Panc1 (cell line): ENCODE data around the gene ACTL10. TPM values are rescaled to one million over a fixed set of nuclear protein-coding genes. Genes with fewer than 3 reads are reported as not detected.

ENCODE experiments used
- ATAC-seq: fragments of 200-7000 bp; cut with Tn5 transposase; 2 replicates; pipeline ENCODE4 v1.9.1; 2020; ENCODE audit warnings: mild to moderate bottlenecking, moderate library complexity
- BruUV-seq: library from RNA; stranded (reverse); fragments of 400-500 nt; replicated peaks from 2 replicates; lab custom pipeline; 2021; lab: Mats Ljungman, UMichigan
- CTCF ChIA-PET: fragments of 300-600 bp; sonication (Branson Sonifier 250); formaldehyde crosslinking; loops from one replicate; lab custom pipeline; 2022; ENCODE audit warnings: antibody characterized with exemption; lab: Charles Lee
- POLR2A ChIA-PET: fragments of 300-600 bp; sonication (Branson Sonifier 250); formaldehyde crosslinking; loops from one replicate; lab custom pipeline; 2022; ENCODE audit warnings: antibody characterized with exemption; lab: Charles Lee
- DNase-seq: peaks from one replicate; pipeline ENCODE4 v3.0.0-alpha.2; 2010; ENCODE audit warnings: low read depth, low spot score
- H3K27ac ChIP-seq: 2 replicates; pipeline ENCODE4 v1.5.1; 2011; ENCODE audit warnings: mild to moderate bottlenecking, low read length, inconsistent platforms
- H3K27me3 ChIP-seq: fragments of 200-500 bp; sonication (Bioruptor generic); 2 replicates; pipeline ENCODE4 v1.6.0; 2014; ENCODE audit warnings: low read length, inconsistent platforms; ENCODE audit not compliant: control insufficient read depth, insufficient read depth
- H3K36me3 ChIP-seq: fragments of 200-500 bp; sonication (Bioruptor generic); 2 replicates; pipeline ENCODE4 v1.5.1; 2014; ENCODE audit warnings: inconsistent platforms, mild to moderate bottlenecking, low read length, moderate library complexity; ENCODE audit not compliant: control insufficient read depth, insufficient read depth
- H3K4me1 ChIP-seq: 2 replicates; pipeline ENCODE4 v1.5.1; 2011; ENCODE audit warnings: inconsistent platforms, mild to moderate bottlenecking, low read length, moderate library complexity; ENCODE audit not compliant: control insufficient read depth, insufficient read depth
- H3K4me3 ChIP-seq, 2 experiments: 2 replicates each; pipeline ENCODE4 v1.5.1; 2011 to 2012; ENCODE audit warnings: low read depth in 2 of 2, low read length in 2 of 2, mild to moderate bottlenecking in 2 of 2, inconsistent platforms in 1 of 2, moderate library complexity in 1 of 2
- H3K9me3 ChIP-seq: fragments of 200-500 bp; sonication (Bioruptor generic); 2 replicates; pipeline ENCODE4 v1.5.1; 2014; ENCODE audit warnings: low read depth, mild to moderate bottlenecking, inconsistent platforms, low read length, moderate library complexity; ENCODE audit not compliant: control insufficient read depth, insufficient read depth
- POLR2AphosphoS5 ChIP-seq: IDR thresholded peaks from 2 replicates; pipeline ENCODE4 v1.6.1; 2012; ENCODE audit warnings: mild to moderate bottlenecking, low read depth, low read length, moderate library complexity
- TCF7L2 ChIP-seq: IDR thresholded peaks from 2 replicates; pipeline ENCODE4 v1.6.1; 2011; ENCODE audit warnings: mild to moderate bottlenecking, low read depth, low read length, inconsistent platforms
- in situ Hi-C: cut with HindIII; loops from 2 replicates; pipeline ENCODE4 v1.10.0; 2016; ENCODE audit warnings: low sequenced_read_pairs, low pct_unique_long_range_greater_than_20kb
- intact Hi-C: fragments of 100-400 bp; cut with micrococcal nuclease; formaldehyde crosslinking; loops from one replicate; pipeline ENCODE4 v1.10.0; 2022; ENCODE audit not compliant: unreplicated experiment
- total RNA-seq: library from RNA; stranded (reverse); gene quantifications from one replicate; pipeline ENCODE4 v1.2.1, GENCODE V29; 2021; ENCODE audit not compliant: unreplicated experiment
- TF ChIP-seq, protein P1 (sequence below), 2 experiments: IDR thresholded peaks; 2 replicates each; pipeline ENCODE4 v1.6.1; 2011 to 2012; ENCODE audit warnings: low read depth in 2 of 2, control low read depth in 1 of 2, low read length in 1 of 2, mild to moderate bottlenecking in 1 of 2, moderate library complexity in 1 of 2; ENCODE audit not compliant: insufficient read depth in 1 of 2

Gene ACTL10
- total RNA-seq, 1 experiment from 2014 or later, result not detected

DNA sequence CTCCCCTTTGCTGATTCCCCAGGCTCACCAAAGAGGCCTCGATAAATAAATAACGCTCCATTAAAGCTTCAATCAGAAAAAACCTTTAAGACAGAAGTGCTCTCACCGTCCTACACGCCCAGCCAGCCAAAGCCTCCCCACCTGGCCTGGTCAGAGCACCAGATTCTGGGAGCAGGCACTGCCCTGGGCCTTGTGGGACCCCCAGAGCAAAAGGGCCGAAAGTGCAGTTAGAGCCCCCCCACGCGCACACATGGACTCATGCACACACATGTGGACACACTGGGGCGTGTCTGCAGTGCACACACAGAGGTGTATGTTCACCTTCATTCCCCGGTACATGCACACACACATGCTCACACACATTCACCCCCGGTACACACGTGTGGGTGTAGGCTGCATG lies 9.4 kb downstream of the ACTL10 start:
- intact Hi-C loops, result no loop called here
- Histone ChIP-seq H3K4me1 (peaks cover 24% of the 10 kb centered on the region), H3K36me3 (peaks cover 6% of the 10 kb centered on the region; the same call in 1 of the 2 replicates), H3K4me3 (no peak overlapping the region), H3K9me3 (no peaks in the 10 kb centered on the region), H3K27me3 (no peaks in the 10 kb centered on the region), H3K27ac (peak overlapping the region; percentile 94; the same call in 1 of the 2 replicates)
- ChIA-PET CTCF (no interaction called here), POLR2A (no interaction called here)
- BruUV-seq, result no TSS peak
- no peak for TF ChIP-seq POLR2AphosphoS5
- TF ChIP-seq, protein P1, sequence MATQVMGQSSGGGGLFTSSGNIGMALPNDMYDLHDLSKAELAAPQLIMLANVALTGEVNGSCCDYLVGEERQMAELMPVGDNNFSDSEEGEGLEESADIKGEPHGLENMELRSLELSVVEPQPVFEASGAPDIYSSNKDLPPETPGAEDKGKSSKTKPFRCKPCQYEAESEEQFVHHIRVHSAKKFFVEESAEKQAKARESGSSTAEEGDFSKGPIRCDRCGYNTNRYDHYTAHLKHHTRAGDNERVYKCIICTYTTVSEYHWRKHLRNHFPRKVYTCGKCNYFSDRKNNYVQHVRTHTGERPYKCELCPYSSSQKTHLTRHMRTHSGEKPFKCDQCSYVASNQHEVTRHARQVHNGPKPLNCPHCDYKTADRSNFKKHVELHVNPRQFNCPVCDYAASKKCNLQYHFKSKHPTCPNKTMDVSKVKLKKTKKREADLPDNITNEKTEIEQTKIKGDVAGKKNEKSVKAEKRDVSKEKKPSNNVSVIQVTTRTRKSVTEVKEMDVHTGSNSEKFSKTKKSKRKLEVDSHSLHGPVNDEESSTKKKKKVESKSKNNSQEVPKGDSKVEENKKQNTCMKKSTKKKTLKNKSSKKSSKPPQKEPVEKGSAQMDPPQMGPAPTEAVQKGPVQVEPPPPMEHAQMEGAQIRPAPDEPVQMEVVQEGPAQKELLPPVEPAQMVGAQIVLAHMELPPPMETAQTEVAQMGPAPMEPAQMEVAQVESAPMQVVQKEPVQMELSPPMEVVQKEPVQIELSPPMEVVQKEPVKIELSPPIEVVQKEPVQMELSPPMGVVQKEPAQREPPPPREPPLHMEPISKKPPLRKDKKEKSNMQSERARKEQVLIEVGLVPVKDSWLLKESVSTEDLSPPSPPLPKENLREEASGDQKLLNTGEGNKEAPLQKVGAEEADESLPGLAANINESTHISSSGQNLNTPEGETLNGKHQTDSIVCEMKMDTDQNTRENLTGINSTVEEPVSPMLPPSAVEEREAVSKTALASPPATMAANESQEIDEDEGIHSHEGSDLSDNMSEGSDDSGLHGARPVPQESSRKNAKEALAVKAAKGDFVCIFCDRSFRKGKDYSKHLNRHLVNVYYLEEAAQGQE (IDR thresholded peaks at IDR 0.05; ENCODE audit: insufficient read depth in 1 of 2, low read depth in 2 of 2, low read length in 1 of 2), result no peak
- in situ Hi-C loops, result no loop called here
- ATAC-seq (no peak), DNase-seq (no peak)

GRCh38 chr20:33676652-33677645 lies 10.2 kb downstream of the ACTL10 start:
- H3K4me3 ChIP-seq, result no peak overlapping the region
- DNase-seq, result no peak
- H3K27ac ChIP-seq, result no peak overlapping the region
- ChIA-PET POLR2A (no interaction called here), CTCF (no interaction called here)
- no peak for ATAC-seq
- H3K36me3 ChIP-seq, result peaks cover 6% of the 10 kb centered on the region; the same call in 1 of the 2 replicates
- TF ChIP-seq, protein P1 (IDR thresholded peaks at IDR 0.05; ENCODE audit: insufficient read depth in 1 of 2, low read depth in 2 of 2, low read length in 1 of 2), result no peak
- no peak for TF ChIP-seq TCF7L2
- intact Hi-C loops, result no loop called here
- no peaks in the 10 kb centered on the region for H3K27me3 ChIP-seq
- H3K9me3 ChIP-seq, result no peaks in the 10 kb centered on the region
- peaks cover 24% of the 10 kb centered on the region for H3K4me1 ChIP-seq
- no TSS peak for BruUV-seq
- in situ Hi-C loops, result no loop called here
